ENCODE data around the gene HDC. TPM values are rescaled to one million over a fixed set of nuclear protein-coding genes. Genes with fewer than 3 reads are reported as not detected.

HDC gene
- total and polyA plus RNA-seq, 7 experiments from 2014 or later, result 0.19 to 81.2 (median 35.1) TPM; not detected in 4

- DNase-seq (no peak), ATAC-seq (no peak)
- Mint-ChIP-seq H3K4me3 (no peak overlapping the region), H3K4me1 (peaks cover 0 to 4% (median 0%) of the 10 kb centered on the region in 7 donors), H3K27me3 (no peaks in the 10 kb centered on the region), H3K9me3 (no peaks in the 10 kb centered on the region), H3K36me3 (peaks cover 0 to 18% (median 5%) of the 10 kb centered on the region in 5 donors), H3K27ac (peak overlapping the region in 3 of 9 donors; percentile 18 to 50 (median 33))
- ChIA-PET CTCF (no interaction called here), POLR2A (no interaction called here)
- H3K27ac ChIP-seq (ENCODE audit: low read depth, low read length), result no peak overlapping the region
- H3K4me1 ChIP-seq (ENCODE audit: control insufficient read depth in 2 of 2, insufficient read depth in 2 of 2, low read length in 2 of 2), result no peaks in the 10 kb centered on the region
- H3K27me3 ChIP-seq (ENCODE audit: control insufficient read depth in 2 of 2, insufficient read depth in 2 of 2, low read length in 2 of 2), result no peaks in the 10 kb centered on the region
- intact Hi-C loops (cut with micrococcal nuclease), result no loop called here
- H3K36me3 ChIP-seq (ENCODE audit: control insufficient read depth in 2 of 3, insufficient read depth in 3 of 3, low read length in 3 of 3), result no peaks in the 10 kb centered on the region
- H3K9me3 ChIP-seq (ENCODE audit: control insufficient read depth in 2 of 3, low read length in 3 of 3), result no peaks in the 10 kb centered on the region
- H3K4me3 ChIP-seq (ENCODE audit: low read length), result no peak overlapping the region
Measured at GRCh38 chr15:50277370-50277769, 11.8 kb upstream of the HDC start.

GRCh38 chr15:50275908-50276307 lies 10.4 kb upstream of the HDC start:
- Histone ChIP-seq H3K27ac (ENCODE audit: low read depth, low read length) (no peak overlapping the region), H3K27me3 (ENCODE audit: control insufficient read depth in 2 of 2, insufficient read depth in 2 of 2, low read length in 2 of 2) (no peaks in the 10 kb centered on the region), H3K36me3 (ENCODE audit: control insufficient read depth in 2 of 3, insufficient read depth in 3 of 3, low read length in 3 of 3) (no peaks in the 10 kb centered on the region), H3K9me3 (ENCODE audit: control insufficient read depth in 2 of 3, low read length in 3 of 3) (no peaks in the 10 kb centered on the region), H3K4me3 (ENCODE audit: low read length) (no peak overlapping the region), H3K4me1 (ENCODE audit: control insufficient read depth in 2 of 2, insufficient read depth in 2 of 2, low read length in 2 of 2) (no peaks in the 10 kb centered on the region)
- H3K27ac Mint-ChIP-seq, result no peak overlapping the region
- intact Hi-C loops (cut with micrococcal nuclease), result no loop called here
- H3K9me3 Mint-ChIP-seq, result no peaks in the 10 kb centered on the region
- peaks cover 0 to 18% (median 5%) of the 10 kb centered on the region in 5 donors for H3K36me3 Mint-ChIP-seq
- H3K4me1 Mint-ChIP-seq, result peaks cover 0 to 4% (median 0%) of the 10 kb centered on the region in 7 donors
- ChIA-PET CTCF (no interaction called here), POLR2A (no interaction called here)
- no peak overlapping the region for H3K4me3 Mint-ChIP-seq
- H3K27me3 Mint-ChIP-seq, result no peaks in the 10 kb centered on the region
- no peak for ATAC-seq
- no peak for DNase-seq

- Histone ChIP-seq H3K27me3 (ENCODE audit: control insufficient read depth in 2 of 2, insufficient read depth in 2 of 2, low read length in 2 of 2) (no peaks in the 10 kb centered on the region), H3K4me1 (ENCODE audit: control insufficient read depth in 2 of 2, insufficient read depth in 2 of 2, low read length in 2 of 2) (no peaks in the 10 kb centered on the region), H3K4me3 (ENCODE audit: low read length) (no peak overlapping the region), H3K36me3 (ENCODE audit: control insufficient read depth in 2 of 3, insufficient read depth in 3 of 3, low read length in 3 of 3) (no peaks in the 10 kb centered on the region), H3K27ac (ENCODE audit: low read depth, low read length) (no peak overlapping the region), H3K9me3 (ENCODE audit: control insufficient read depth in 2 of 3, low read length in 3 of 3) (no peaks in the 10 kb centered on the region)
- DNase-seq, result no peak
- Mint-ChIP-seq H3K27ac (no peak overlapping the region), H3K27me3 (no peaks in the 10 kb centered on the region), H3K4me3 (no peak overlapping the region), H3K36me3 (peaks cover 0 to 18% (median 5%) of the 10 kb centered on the region in 5 donors), H3K9me3 (no peaks in the 10 kb centered on the region), H3K4me1 (peaks cover 0 to 4% (median 0%) of the 10 kb centered on the region in 7 donors)
- intact Hi-C loops (cut with micrococcal nuclease), result no loop called here
- ATAC-seq, result no peak
- ChIA-PET CTCF (no interaction called here), POLR2A (no interaction called here)
Measured at GRCh38 chr15:50275091-50275490, 9.6 kb upstream of the HDC start.

- Mint-ChIP-seq H3K4me3 (no peak overlapping the region), H3K36me3 (peaks cover 0 to 6% (median 3%) of the 10 kb centered on the region in 5 donors), H3K27ac (no peak overlapping the region), H3K27me3 (peaks cover 0 to 6% (median 0%) of the 10 kb centered on the region in 5 donors), H3K4me1 (peaks cover 7 to 14% (median 13%) of the 10 kb centered on the region in 7 donors), H3K9me3 (peaks cover 0 to 6% (median 0%) of the 10 kb centered on the region in 11 donors)
- ChIA-PET CTCF (no interaction called here), POLR2A (no interaction called here)
- DNase-seq (no peak), ATAC-seq (no peak)
- peaks cover 6 to 7% of the 10 kb centered on the region in 2 donors for H3K4me1 ChIP-seq (ENCODE audit: control insufficient read depth in 2 of 2, insufficient read depth in 2 of 2, low read length in 2 of 2)
- no peak overlapping the region for H3K4me3 ChIP-seq (ENCODE audit: low read length)
- intact Hi-C loops (cut with micrococcal nuclease), result no loop called here
- no peaks in the 10 kb centered on the region for H3K36me3 ChIP-seq (ENCODE audit: control insufficient read depth in 2 of 3, insufficient read depth in 3 of 3, low read length in 3 of 3)
- H3K9me3 ChIP-seq (ENCODE audit: control insufficient read depth in 2 of 3, low read length in 3 of 3), result no peaks in the 10 kb centered on the region
- H3K27ac ChIP-seq (ENCODE audit: low read depth, low read length), result no peak overlapping the region
- no peaks in the 10 kb centered on the region for H3K27me3 ChIP-seq (ENCODE audit: control insufficient read depth in 2 of 2, insufficient read depth in 2 of 2, low read length in 2 of 2)
Measured at GRCh38 chr15:50267577-50267976, 2.1 kb upstream of the HDC start.

- Histone ChIP-seq H3K27me3 (ENCODE audit: control insufficient read depth in 2 of 2, insufficient read depth in 2 of 2, low read length in 2 of 2) (no peaks in the 10 kb centered on the region), H3K4me3 (ENCODE audit: low read length) (no peak overlapping the region), H3K36me3 (ENCODE audit: control insufficient read depth in 2 of 3, insufficient read depth in 3 of 3, low read length in 3 of 3) (no peaks in the 10 kb centered on the region), H3K9me3 (ENCODE audit: control insufficient read depth in 2 of 3, low read length in 3 of 3) (no peaks in the 10 kb centered on the region), H3K27ac (ENCODE audit: low read depth, low read length) (no peak overlapping the region), H3K4me1 (ENCODE audit: control insufficient read depth in 2 of 2, insufficient read depth in 2 of 2, low read length in 2 of 2) (peaks cover 7 to 27% of the 10 kb centered on the region in 2 donors)
- H3K27ac Mint-ChIP-seq, result peak overlapping the region in 5 of 9 donors; percentile 12 to 94 (median 21)
- peak overlapping the region in 1 of 10 donors; percentile 44 for H3K4me3 Mint-ChIP-seq
- DNase-seq, result peak in 2 of 9 donors; percentile 7 to 70
- H3K9me3 Mint-ChIP-seq, result peaks cover 0 to 6% (median 0%) of the 10 kb centered on the region in 11 donors
- H3K36me3 Mint-ChIP-seq, result peaks cover 0 to 5% (median 3%) of the 10 kb centered on the region in 5 donors
- peaks cover 0 to 6% (median 0%) of the 10 kb centered on the region in 5 donors for H3K27me3 Mint-ChIP-seq
- POLR2A ChIA-PET, result no interaction called here
- CTCF ChIA-PET, result no interaction called here
- peak; percentile 68 for ATAC-seq
- H3K4me1 Mint-ChIP-seq, result peaks cover 16 to 55% (median 32%) of the 10 kb centered on the region in 7 donors
- intact Hi-C loops (cut with micrococcal nuclease), result loop anchor here in 1 of 2 donors (1.0 to 2.0 kb wide), 3 partner anchors 15 to 91 kb away; partner anchors contain the start of gene SLC27A2
Measured at GRCh38 chr15:50262533-50262932, 3.0 kb downstream of the HDC start.

GRCh38 chr15:50261981-50262380 lies 3.5 kb downstream of the HDC start:
- peaks cover 0 to 2% (median 0%) of the 10 kb centered on the region in 11 donors for H3K9me3 Mint-ChIP-seq
- H3K27me3 ChIP-seq (ENCODE audit: control insufficient read depth in 2 of 2, insufficient read depth in 2 of 2, low read length in 2 of 2), result no peaks in the 10 kb centered on the region
- H3K4me1 Mint-ChIP-seq, result peaks cover 16 to 58% (median 32%) of the 10 kb centered on the region in 7 donors
- H3K27me3 Mint-ChIP-seq, result peaks cover 0 to 2% (median 0%) of the 10 kb centered on the region in 5 donors
- CTCF ChIA-PET, result no interaction called here
- H3K9me3 ChIP-seq (ENCODE audit: control insufficient read depth in 2 of 3, low read length in 3 of 3), result no peaks in the 10 kb centered on the region
- ATAC-seq (no peak), DNase-seq (no peak)
- H3K4me3 Mint-ChIP-seq, result peak overlapping the region in 1 of 10 donors; percentile 44
- H3K27ac ChIP-seq (ENCODE audit: low read depth, low read length), result no peak overlapping the region
- peaks cover 7 to 27% of the 10 kb centered on the region in 2 donors for H3K4me1 ChIP-seq (ENCODE audit: control insufficient read depth in 2 of 2, insufficient read depth in 2 of 2, low read length in 2 of 2)
- intact Hi-C loops (cut with micrococcal nuclease), result loop anchor here in 1 of 2 donors (1.0 to 2.0 kb wide), 3 partner anchors 15 to 91 kb away; partner anchors contain the start of gene SLC27A2
- no peak overlapping the region for H3K4me3 ChIP-seq (ENCODE audit: low read length)
- POLR2A ChIA-PET, result no interaction called here
- H3K36me3 Mint-ChIP-seq, result peaks cover 0 to 2% (median 0%) of the 10 kb centered on the region in 5 donors
- H3K27ac Mint-ChIP-seq, result peak overlapping the region in 2 of 9 donors; percentile 14 to 94
- H3K36me3 ChIP-seq (ENCODE audit: control insufficient read depth in 2 of 3, insufficient read depth in 3 of 3, low read length in 3 of 3), result no peaks in the 10 kb centered on the region

GRCh38 chr15:50260969-50261496 lies 4.5 kb downstream of the HDC start:
- Histone ChIP-seq H3K27ac (ENCODE audit: low read depth, low read length) (no peak overlapping the region), H3K27me3 (ENCODE audit: control insufficient read depth in 2 of 2, insufficient read depth in 2 of 2, low read length in 2 of 2) (no peaks in the 10 kb centered on the region), H3K9me3 (ENCODE audit: control insufficient read depth in 2 of 3, low read length in 3 of 3) (no peaks in the 10 kb centered on the region), H3K36me3 (ENCODE audit: control insufficient read depth in 2 of 3, insufficient read depth in 3 of 3, low read length in 3 of 3) (no peaks in the 10 kb centered on the region), H3K4me1 (ENCODE audit: control insufficient read depth in 2 of 2, insufficient read depth in 2 of 2, low read length in 2 of 2) (peaks cover 7 to 27% of the 10 kb centered on the region in 2 donors), H3K4me3 (ENCODE audit: low read length) (no peak overlapping the region)
- ATAC-seq, result peak; percentile 58
- Mint-ChIP-seq H3K27me3 (no peaks in the 10 kb centered on the region), H3K27ac (peak overlapping the region in 1 of 9 donors; percentile 94), H3K9me3 (peaks cover 0 to 3% (median 0%) of the 10 kb centered on the region in 11 donors), H3K4me1 (peaks cover 16 to 65% (median 32%) of the 10 kb centered on the region in 7 donors), H3K36me3 (peaks cover 0 to 1% (median 0%) of the 10 kb centered on the region in 5 donors), H3K4me3 (peak overlapping the region in 1 of 10 donors; percentile 59)
- POLR2A ChIA-PET, result interaction anchor here (1.0 kb wide), 1 partner anchor 94 kb away, joined by 3 read pairs; the partner anchor contains the start of gene GABPB1
- CTCF ChIA-PET, result no interaction called here
- DNase-seq, result no peak
- intact Hi-C loops (cut with micrococcal nuclease), result no loop called here

Data from naive thymus-derived CD4-positive, alpha-beta T cell (primary cell).